Keratinocyte (primary cell): Measurements from ENCODE around the gene IL6R. TPM values are rescaled to one million over a fixed set of nuclear protein-coding genes. Genes with fewer than 3 reads are reported as not detected.

Source experiments
- DNase-seq: peaks from one replicate; pipeline ENCODE4 v3.0.0-alpha.2; 2011; ENCODE audit warnings: low read depth, missing footprints, low spot score
- FAIRE-seq: peaks from 2 replicates; lab custom pipeline; 2011; peaks lifted over from hg19 to GRCh38; lab: Jason Lieb, UNC
- H2AFZ ChIP-seq: 2 replicates; pipeline ENCODE4 v1.6.0; 2012; ENCODE audit warnings: low read length, control low read depth, inconsistent platforms; ENCODE audit not compliant: control insufficient read depth
- H3K27ac ChIP-seq: 2 replicates; pipeline ENCODE4 v1.5.1; 2011; ENCODE audit warnings: low read length; ENCODE audit not compliant: control insufficient read depth, insufficient read depth
- H3K27me3 ChIP-seq: 3 replicates; pipeline ENCODE4 v1.6.0; 2011; ENCODE audit warnings: low read length; ENCODE audit not compliant: control insufficient read depth, insufficient read depth; ENCODE audit errors: extremely low read depth
- H3K36me3 ChIP-seq, 2 experiments: 2 replicates in 1 of 2; 3 replicates in 1 of 2; pipeline ENCODE4 v1.5.1; 2011; ENCODE audit warnings: low read length in 2 of 2, mild to moderate bottlenecking in 1 of 2; ENCODE audit not compliant: control insufficient read depth in 2 of 2, insufficient read depth in 2 of 2; ENCODE audit errors: extremely low read depth in 1 of 2
- H3K4me1 ChIP-seq: 3 replicates; pipeline ENCODE4 v1.5.1; 2011; ENCODE audit warnings: low read length; ENCODE audit not compliant: control insufficient read depth, insufficient read depth; ENCODE audit errors: extremely low read depth
- H3K4me2 ChIP-seq: 3 replicates; pipeline ENCODE4 v1.6.0; 2011; ENCODE audit warnings: low read depth, low read length; ENCODE audit not compliant: control insufficient read depth, insufficient read depth; ENCODE audit errors: extremely low read depth
- H3K4me3 ChIP-seq, 3 experiments: fragments of 200-600 bp in 1 of 3; sonication (generic) in 1 of 3; 2 replicates in 2 of 3; 3 replicates in 1 of 3; pipeline ENCODE4 v1.5.1; 2011 to 2016; ENCODE audit warnings: low read length in 3 of 3, mild to moderate bottlenecking in 3 of 3, control low read depth in 2 of 3, inconsistent platforms in 1 of 3, low read depth in 1 of 3, mixed read lengths in 1 of 3, mixed run types in 1 of 3, moderate library complexity in 1 of 3; ENCODE audit not compliant: control insufficient read depth in 2 of 3, insufficient read depth in 2 of 3; ENCODE audit errors: extremely low read depth in 1 of 3
- H3K79me2 ChIP-seq: 2 replicates; pipeline ENCODE4 v1.6.0; 2012; ENCODE audit warnings: low read length; ENCODE audit not compliant: control insufficient read depth, insufficient read depth
- H3K9ac ChIP-seq: 3 replicates; pipeline ENCODE4 v1.6.0; 2011; ENCODE audit warnings: low read length; ENCODE audit not compliant: control insufficient read depth, insufficient read depth; ENCODE audit errors: extremely low read depth
- H3K9me1 ChIP-seq: 3 replicates; pipeline ENCODE4 v1.6.0; 2011; ENCODE audit warnings: low read length; ENCODE audit not compliant: control insufficient read depth, insufficient read depth; ENCODE audit errors: extremely low read depth
- H3K9me3 ChIP-seq: 2 replicates; pipeline ENCODE4 v1.5.1; 2012; ENCODE audit warnings: low read depth, low read length; ENCODE audit not compliant: control insufficient read depth
- H4K20me1 ChIP-seq: 3 replicates; pipeline ENCODE4 v1.6.0; 2011; ENCODE audit warnings: low read length; ENCODE audit not compliant: control insufficient read depth, insufficient read depth; ENCODE audit errors: extremely low read depth
- EZH2 ChIP-seq: IDR thresholded peaks from one replicate; pipeline ENCODE4 v1.6.1; 2012; ENCODE audit warnings: inconsistent platforms, mild to moderate bottlenecking, low read length, moderate library complexity
- dilution Hi-C: fragments of 300-500 bp; cut with MboI; formaldehyde crosslinking; loops from one replicate; pipeline ENCODE4 v1.7.0; 2020; ENCODE audit warnings: low sequenced_read_pairs; ENCODE audit not compliant: extremely low pct_ligation_motif_present
- polyA plus RNA-seq, 5 experiments: library from polyadenylated mRNA; depleted of rRNA in 3 of 5; stranded (reverse) in 3 of 5; stranded (forward) in 1 of 5; unstranded in 1 of 5; fragments of >200 nt; gene quantifications; 1 replicate in 1 of 5; 2 replicates in 3 of 5; 3 replicates in 1 of 5; pipeline versions ENCODE4 v1.2.1 to v1.2.3, GENCODE V29; 2011 to 2012; ENCODE audit warnings: missing spikeins in 2 of 5, low read depth in 1 of 5, low replicate concordance in 1 of 5
- TF ChIP-seq, protein P1 (sequence below), 3 experiments: IDR thresholded peaks in 1 of 3; conservative IDR thresholded peaks in 1 of 3; optimal IDR thresholded peaks in 1 of 3; 2 replicates in 2 of 3; 3 replicates in 1 of 3; pipeline versions ENCODE3 to v1.5.1; 2011; ENCODE audit warnings: low read length in 3 of 3, mild to moderate bottlenecking in 3 of 3, moderate library complexity in 2 of 3, control low read depth in 1 of 3, inconsistent platforms in 1 of 3; ENCODE audit not compliant: insufficient read depth in 2 of 3; ENCODE audit errors: extremely low read depth in 1 of 3

IL6R gene
- polyA plus RNA-seq, 1 donor (not counting 4 experiments of a cell fraction or from before 2014, with no cell fraction given), result 12.6 TPM

DNA sequence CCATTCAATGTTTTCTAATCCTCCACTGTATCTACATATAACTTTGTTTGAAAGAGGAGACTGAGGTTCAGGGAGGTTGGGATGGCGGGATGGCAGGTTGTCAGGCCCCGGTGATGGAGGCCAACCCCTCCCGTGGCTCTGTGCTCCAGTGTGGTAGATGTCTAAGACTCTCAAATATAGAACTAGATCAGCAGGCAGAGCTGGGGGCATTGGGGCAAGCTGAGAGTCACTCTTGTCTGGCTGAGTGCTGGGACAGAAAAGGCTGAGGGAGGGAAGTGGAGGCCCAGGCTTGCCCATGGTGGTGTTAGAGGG is 1.7 kb downstream of the IL6R start:
- dilution Hi-C loops, result no loop called here
- peak overlapping the region; percentile 92 for H3K27ac ChIP-seq
- peaks cover 21% of the 10 kb centered on the region for H3K79me2 ChIP-seq
- no peaks in the 10 kb centered on the region for H3K9me3 ChIP-seq
- H3K4me3 ChIP-seq, result peak overlapping the region; percentile 55 to 84 (median 81)
- H4K20me1 ChIP-seq, result no peaks in the 10 kb centered on the region
- no peaks in the 10 kb centered on the region for H3K36me3 ChIP-seq
- peak overlapping the region; percentile 98 for H3K4me2 ChIP-seq
- TF ChIP-seq EZH2, result no peak
- TF ChIP-seq, protein P1, sequence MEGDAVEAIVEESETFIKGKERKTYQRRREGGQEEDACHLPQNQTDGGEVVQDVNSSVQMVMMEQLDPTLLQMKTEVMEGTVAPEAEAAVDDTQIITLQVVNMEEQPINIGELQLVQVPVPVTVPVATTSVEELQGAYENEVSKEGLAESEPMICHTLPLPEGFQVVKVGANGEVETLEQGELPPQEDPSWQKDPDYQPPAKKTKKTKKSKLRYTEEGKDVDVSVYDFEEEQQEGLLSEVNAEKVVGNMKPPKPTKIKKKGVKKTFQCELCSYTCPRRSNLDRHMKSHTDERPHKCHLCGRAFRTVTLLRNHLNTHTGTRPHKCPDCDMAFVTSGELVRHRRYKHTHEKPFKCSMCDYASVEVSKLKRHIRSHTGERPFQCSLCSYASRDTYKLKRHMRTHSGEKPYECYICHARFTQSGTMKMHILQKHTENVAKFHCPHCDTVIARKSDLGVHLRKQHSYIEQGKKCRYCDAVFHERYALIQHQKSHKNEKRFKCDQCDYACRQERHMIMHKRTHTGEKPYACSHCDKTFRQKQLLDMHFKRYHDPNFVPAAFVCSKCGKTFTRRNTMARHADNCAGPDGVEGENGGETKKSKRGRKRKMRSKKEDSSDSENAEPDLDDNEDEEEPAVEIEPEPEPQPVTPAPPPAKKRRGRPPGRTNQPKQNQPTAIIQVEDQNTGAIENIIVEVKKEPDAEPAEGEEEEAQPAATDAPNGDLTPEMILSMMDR (optimal IDR thresholded peaks at IDR 0.05 in 1 of 3, IDR thresholded peaks at IDR 0.05 in 1 of 3, conservative IDR thresholded peaks at IDR 0.05 in 1 of 3; ENCODE audit: extremely low read depth in 1 of 3, insufficient read depth in 2 of 3, low read length in 3 of 3), result no peak
- H3K27me3 ChIP-seq, result no peaks in the 10 kb centered on the region
- no peaks in the 10 kb centered on the region for H3K9me1 ChIP-seq
- FAIRE-seq (no peak), DNase-seq (no peak)
- peak overlapping the region; percentile 93 for H3K9ac ChIP-seq
- H2AFZ ChIP-seq, result no peak overlapping the region
- peaks cover 39% of the 10 kb centered on the region for H3K4me1 ChIP-seq

DNA sequence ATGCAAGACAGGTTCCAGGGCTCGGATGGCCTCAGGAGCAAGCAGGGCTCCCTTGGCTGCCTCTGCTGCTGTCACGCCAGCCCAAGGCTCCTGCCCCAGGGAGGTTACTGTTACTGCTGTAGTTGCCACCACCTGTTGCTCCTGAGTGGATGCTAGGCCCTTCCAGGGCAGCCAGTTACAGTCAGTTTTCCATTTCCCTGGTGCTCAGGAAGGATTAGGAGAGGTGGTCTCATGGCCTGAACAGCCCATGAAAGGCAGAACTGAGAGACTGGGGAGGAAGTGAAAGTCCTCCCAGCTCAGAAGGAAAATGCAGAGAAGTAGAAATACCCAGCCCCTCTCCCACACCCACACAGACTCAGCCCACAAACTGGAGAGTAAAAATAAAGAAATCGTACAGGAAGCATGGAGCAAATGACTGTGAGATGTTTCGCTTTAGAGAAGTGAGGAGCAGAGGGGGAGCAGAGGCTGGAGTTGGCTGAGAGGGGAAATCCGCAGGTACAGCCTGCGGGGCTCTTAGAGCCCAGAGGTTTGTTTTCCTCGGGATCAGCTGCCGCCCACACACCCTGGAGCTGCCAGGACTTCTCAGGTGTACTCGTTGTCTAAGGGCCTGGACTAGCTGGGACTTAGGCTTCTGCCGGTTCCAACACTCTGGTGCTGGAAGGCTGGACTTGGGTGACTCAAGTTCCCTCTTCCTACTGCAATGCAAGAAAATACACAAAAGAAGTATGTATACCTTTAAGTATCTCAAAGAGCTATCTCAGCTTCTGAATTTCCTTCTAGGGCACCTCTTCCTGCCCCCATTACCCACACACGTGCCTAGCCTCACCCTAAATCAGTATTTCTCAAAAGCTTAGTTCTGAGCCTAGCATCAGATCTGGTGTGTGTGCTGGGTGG is 2.3 kb downstream of the IL6R start:
- H3K27ac ChIP-seq, result peak overlapping the region; percentile 92
- no peak for DNase-seq
- dilution Hi-C loops, result no loop called here

More for the DNA sequence above, 2.3 kb downstream of the IL6R start:
- peak overlapping the region; percentile 55 to 81 (median 68) for H3K4me3 ChIP-seq
- no peak overlapping the region for H2AFZ ChIP-seq
- no peaks in the 10 kb centered on the region for H3K27me3 ChIP-seq
- H3K79me2 ChIP-seq, result peaks cover 21% of the 10 kb centered on the region
- TF ChIP-seq EZH2, result no peak
- TF ChIP-seq, protein P1 (optimal IDR thresholded peaks at IDR 0.05 in 1 of 3, IDR thresholded peaks at IDR 0.05 in 1 of 3, conservative IDR thresholded peaks at IDR 0.05 in 1 of 3; ENCODE audit: extremely low read depth in 1 of 3, insufficient read depth in 2 of 3, low read length in 3 of 3), result no peak
- H3K4me1 ChIP-seq, result peaks cover 39% of the 10 kb centered on the region
- FAIRE-seq, result no peak
- H3K36me3 ChIP-seq, result no peaks in the 10 kb centered on the region
- peak overlapping the region; percentile 98 for H3K4me2 ChIP-seq
- no peaks in the 10 kb centered on the region for H4K20me1 ChIP-seq
- no peaks in the 10 kb centered on the region for H3K9me1 ChIP-seq
- no peaks in the 10 kb centered on the region for H3K9me3 ChIP-seq
- peak overlapping the region; percentile 93 for H3K9ac ChIP-seq
